ENCODE results near the gene SPATA2L.
"Not testable (repeated sequence)": the region's sequence is repeated elsewhere in the genome, so short reads cannot be mapped to it uniquely, and the experiment has no call there.

Gene SPATA2L

GRCh38 chr16:89691986-89692569 is 9.4 kb downstream of the SPATA2L start:
- H3K27me3 Mint-ChIP-seq: no peaks in the 10 kb centered on the region
- peaks cover 90% of the 10 kb centered on the region for H3K36me3 Mint-ChIP-seq (ENCODE audit: low read depth)
- peaks cover 27% of the 10 kb centered on the region for H3K4me1 Mint-ChIP-seq (ENCODE audit: low read depth)
- no peaks in the 10 kb centered on the region for H3K9me3 Mint-ChIP-seq
- H3K27ac Mint-ChIP-seq: no peak overlapping the region
- DNase-seq: no peak
- no peak overlapping the region for H3K4me3 Mint-ChIP-seq

- H3K36me3 Mint-ChIP-seq (ENCODE audit: low read depth): peaks cover 88% of the 10 kb centered on the region
- no peak overlapping the region for H3K27ac Mint-ChIP-seq
These were observed 10.1 kb downstream of the SPATA2L start for GRCh38 chr16:89691231-89691985.

GRCh38 chr16:89690392-89690901 is 11.1 kb downstream of the SPATA2L start:
- no peaks in the 10 kb centered on the region for H3K9me3 Mint-ChIP-seq
- H3K4me3 Mint-ChIP-seq: no peak overlapping the region
- peaks cover 23% of the 10 kb centered on the region for H3K4me1 Mint-ChIP-seq (ENCODE audit: low read depth)
- H3K27me3 Mint-ChIP-seq: no peaks in the 10 kb centered on the region
- H3K27ac Mint-ChIP-seq: no peak overlapping the region
- peaks cover 84% of the 10 kb centered on the region for H3K36me3 Mint-ChIP-seq (ENCODE audit: low read depth)
- no peak for DNase-seq

More at GRCh38 chr16:89691231-89691985, 10.1 kb downstream of the SPATA2L start:
- Mint-ChIP-seq H3K4me1 (ENCODE audit: low read depth) (peaks cover 26% of the 10 kb centered on the region), H3K4me3 (no peak overlapping the region), H3K9me3 (no peaks in the 10 kb centered on the region), H3K27me3 (no peaks in the 10 kb centered on the region)
- DNase-seq: no peak

- H3K27ac Mint-ChIP-seq, H3K4me3 Mint-ChIP-seq, H3K9me3 Mint-ChIP-seq, DNase-seq, H3K27me3 Mint-ChIP-seq: not testable (repeated sequence)
- peaks cover 19% of the 10 kb centered on the region for H3K4me1 Mint-ChIP-seq (ENCODE audit: low read depth)
- H3K36me3 Mint-ChIP-seq (ENCODE audit: low read depth): peaks cover 81% of the 10 kb centered on the region
These were observed 11.9 kb downstream of the SPATA2L start for GRCh38 chr16:89689621-89690020.

GRCh38 chr16:89689142-89689541 is 12.4 kb downstream of the SPATA2L start:
- H3K27ac Mint-ChIP-seq: peak overlapping the region; percentile 14
- peaks cover 19% of the 10 kb centered on the region for H3K4me1 Mint-ChIP-seq (ENCODE audit: low read depth)
- H3K27me3 Mint-ChIP-seq: no peaks in the 10 kb centered on the region
- DNase-seq: no peak
- H3K4me3 Mint-ChIP-seq: no peak overlapping the region
- no peaks in the 10 kb centered on the region for H3K9me3 Mint-ChIP-seq
- H3K36me3 Mint-ChIP-seq (ENCODE audit: low read depth): peaks cover 78% of the 10 kb centered on the region

GRCh38 chr16:89688395-89688794 is 13.1 kb downstream of the SPATA2L start:
- Mint-ChIP-seq H3K27ac (peak overlapping the region; percentile 61), H3K4me3 (peak overlapping the region; percentile 89)

GRCh38 chr16:89687092-89687940 is 14.2 kb downstream of the SPATA2L start:
- Mint-ChIP-seq H3K9me3 (no peaks in the 10 kb centered on the region), H3K27me3 (no peaks in the 10 kb centered on the region), H3K27ac (peak overlapping the region; percentile 96), H3K4me1 (ENCODE audit: low read depth) (peaks cover 19% of the 10 kb centered on the region), H3K36me3 (ENCODE audit: low read depth) (peaks cover 60% of the 10 kb centered on the region), H3K4me3 (peak overlapping the region; percentile 89)
- no peak for DNase-seq

More at GRCh38 chr16:89688395-89688794, 13.1 kb downstream of the SPATA2L start:
- no peak for DNase-seq
- Mint-ChIP-seq H3K4me1 (ENCODE audit: low read depth) (peaks cover 19% of the 10 kb centered on the region), H3K9me3 (no peaks in the 10 kb centered on the region), H3K27me3 (no peaks in the 10 kb centered on the region), H3K36me3 (ENCODE audit: low read depth) (peaks cover 71% of the 10 kb centered on the region)

GRCh38 chr16:89686520-89687091 is 14.9 kb downstream of the SPATA2L start, which contains the start of gene CDK10:
Gene CDK10, plus strand, starts transcription at chr16:89686689. Its CDS starts 22 bp downstream, at chr16:89686711.
- peaks cover 19% of the 10 kb centered on the region for H3K4me1 Mint-ChIP-seq (ENCODE audit: low read depth)
- H3K4me3 Mint-ChIP-seq: peak within 1 kb of the TSS; percentile 89
- H3K36me3 Mint-ChIP-seq (ENCODE audit: low read depth): peaks cover 55% of the 10 kb centered on the region
- no peaks in the 10 kb centered on the region for H3K27me3 Mint-ChIP-seq
- peak; percentile 97 for DNase-seq
- H3K9me3 Mint-ChIP-seq: no peaks in the 10 kb centered on the region
- peak within 1 kb of the TSS; percentile 96 for H3K27ac Mint-ChIP-seq

- no peaks in the 10 kb centered on the region for H3K27me3 Mint-ChIP-seq
- H3K9me3 Mint-ChIP-seq: no peaks in the 10 kb centered on the region
- peak overlapping the region; percentile 74 for H3K27ac Mint-ChIP-seq
- H3K36me3 Mint-ChIP-seq (ENCODE audit: low read depth): peaks cover 49% of the 10 kb centered on the region
- peaks cover 19% of the 10 kb centered on the region for H3K4me1 Mint-ChIP-seq (ENCODE audit: low read depth)
- peak overlapping the region; percentile 64 for H3K4me3 Mint-ChIP-seq
- no peak for DNase-seq
These were observed 15.6 kb downstream of the SPATA2L start for GRCh38 chr16:89685916-89686315.

GRCh38 chr16:89678258-89678657 is 23.2 kb downstream of the SPATA2L start:
- no peak for DNase-seq
- H3K4me3 Mint-ChIP-seq: no peak overlapping the region
- H3K27ac Mint-ChIP-seq: no peak overlapping the region
- peaks cover 2% of the 10 kb centered on the region for H3K36me3 Mint-ChIP-seq (ENCODE audit: low read depth)
- no peaks in the 10 kb centered on the region for H3K27me3 Mint-ChIP-seq
- H3K4me1 Mint-ChIP-seq (ENCODE audit: low read depth): no peaks in the 10 kb centered on the region
- no peaks in the 10 kb centered on the region for H3K9me3 Mint-ChIP-seq

GRCh38 chr16:89672177-89672941 is 29.1 kb downstream of the SPATA2L start:
- no peaks in the 10 kb centered on the region for H3K9me3 Mint-ChIP-seq
- H3K4me1 Mint-ChIP-seq (ENCODE audit: low read depth): peaks cover 23% of the 10 kb centered on the region
- H3K27me3 Mint-ChIP-seq: no peaks in the 10 kb centered on the region
- H3K4me3 Mint-ChIP-seq: no peak overlapping the region
- H3K27ac Mint-ChIP-seq: no peak overlapping the region
- H3K36me3 Mint-ChIP-seq (ENCODE audit: low read depth): peaks cover 5% of the 10 kb centered on the region
- DNase-seq: no peak

GRCh38 chr16:89671565-89671964 is 29.9 kb downstream of the SPATA2L start:
- H3K4me1 Mint-ChIP-seq (ENCODE audit: low read depth): peaks cover 23% of the 10 kb centered on the region
- not testable (repeated sequence) for H3K9me3 Mint-ChIP-seq; H3K36me3 Mint-ChIP-seq (ENCODE audit: low read depth); H3K27me3 Mint-ChIP-seq; DNase-seq; H3K4me3 Mint-ChIP-seq; H3K27ac Mint-ChIP-seq

- no peak overlapping the region for H3K4me3 Mint-ChIP-seq
- no peak for DNase-seq
- H3K4me1 Mint-ChIP-seq (ENCODE audit: low read depth): peaks cover 23% of the 10 kb centered on the region
- peaks cover 11% of the 10 kb centered on the region for H3K36me3 Mint-ChIP-seq (ENCODE audit: low read depth)
- H3K27me3 Mint-ChIP-seq: no peaks in the 10 kb centered on the region
- H3K9me3 Mint-ChIP-seq: peaks cover 2% of the 10 kb centered on the region
- peak overlapping the region; percentile 44 for H3K27ac Mint-ChIP-seq
These were observed 30.7 kb downstream of the SPATA2L start for GRCh38 chr16:89670496-89671431.

All from activated T-cell treated with anti-CD3 and anti-CD28 coated beads, Interleukin-2, amount 50 U/mL, for 24 hours (primary cell).